ENCODE results near the gene MSH2. TPM values are rescaled to one million over a fixed set of nuclear protein-coding genes. Genes with fewer than 3 reads are reported as not detected.
A peak's percentile ranks its signal among the peaks of the same experiment; 100 is the strongest.
"Not testable (repeated sequence)": the region's sequence is repeated elsewhere in the genome, so short reads cannot be mapped to it uniquely, and the experiment has no call there.

The MSH2 gene
- total and polyA plus RNA-seq, 8 donors = 3.1 to 31.5 (median 7.2) TPM

DNA sequence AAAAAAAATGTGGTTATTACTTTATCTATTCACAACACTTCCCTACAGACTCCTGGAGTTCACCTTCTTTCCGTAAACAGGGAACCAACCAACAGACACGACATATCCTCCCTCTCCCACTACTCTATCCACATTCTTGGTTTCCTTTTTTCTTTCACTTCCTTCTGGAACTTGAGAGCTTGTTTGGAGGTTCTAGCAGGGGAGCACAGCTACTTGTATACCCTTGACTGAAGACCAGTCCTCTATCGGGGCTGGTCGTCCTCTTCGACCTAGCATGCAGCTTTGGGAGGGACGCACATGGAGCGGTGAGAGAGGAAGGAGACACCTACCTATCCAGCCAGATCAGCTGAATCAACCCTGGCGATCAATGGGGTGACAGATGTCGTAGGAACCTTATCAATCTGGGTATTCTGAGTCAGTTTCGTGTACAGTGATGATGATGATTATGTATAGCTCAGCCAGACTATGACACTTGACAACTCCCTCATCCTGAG lies 43.5 kb upstream of the MSH2 start:
- Histone ChIP-seq H3K4me1 (peaks cover 0 to 15% (median 3%) of the 10 kb centered on the region in 4 donors), H3K27ac (no peak overlapping the region), H3K4me3 (no peak overlapping the region), H3K27me3 (no peaks in the 10 kb centered on the region), H3K36me3 (no peaks in the 10 kb centered on the region), H3K9me3 (no peaks in the 10 kb centered on the region)
- intact Hi-C loops (cut with DNase I; ENCODE audit: low total_unique reads) = no loop called here
- TF ChIP-seq POLR2AphosphoS5 (IDR thresholded peaks at IDR 0.05) = no peak
- TF ChIP-seq POLR2A (IDR thresholded peaks at IDR 0.05) = no peak
- TF ChIP-seq, protein P1, sequence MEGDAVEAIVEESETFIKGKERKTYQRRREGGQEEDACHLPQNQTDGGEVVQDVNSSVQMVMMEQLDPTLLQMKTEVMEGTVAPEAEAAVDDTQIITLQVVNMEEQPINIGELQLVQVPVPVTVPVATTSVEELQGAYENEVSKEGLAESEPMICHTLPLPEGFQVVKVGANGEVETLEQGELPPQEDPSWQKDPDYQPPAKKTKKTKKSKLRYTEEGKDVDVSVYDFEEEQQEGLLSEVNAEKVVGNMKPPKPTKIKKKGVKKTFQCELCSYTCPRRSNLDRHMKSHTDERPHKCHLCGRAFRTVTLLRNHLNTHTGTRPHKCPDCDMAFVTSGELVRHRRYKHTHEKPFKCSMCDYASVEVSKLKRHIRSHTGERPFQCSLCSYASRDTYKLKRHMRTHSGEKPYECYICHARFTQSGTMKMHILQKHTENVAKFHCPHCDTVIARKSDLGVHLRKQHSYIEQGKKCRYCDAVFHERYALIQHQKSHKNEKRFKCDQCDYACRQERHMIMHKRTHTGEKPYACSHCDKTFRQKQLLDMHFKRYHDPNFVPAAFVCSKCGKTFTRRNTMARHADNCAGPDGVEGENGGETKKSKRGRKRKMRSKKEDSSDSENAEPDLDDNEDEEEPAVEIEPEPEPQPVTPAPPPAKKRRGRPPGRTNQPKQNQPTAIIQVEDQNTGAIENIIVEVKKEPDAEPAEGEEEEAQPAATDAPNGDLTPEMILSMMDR (IDR thresholded peaks at IDR 0.05) = no peak
- TF ChIP-seq EP300 (IDR thresholded peaks at IDR 0.05) = no peak
- DNase-seq = no peak
- 82 to 90% (median 89%) methylated on average over 10 of the region's 10 CpGs for WGBS, 5 donors

DNA sequence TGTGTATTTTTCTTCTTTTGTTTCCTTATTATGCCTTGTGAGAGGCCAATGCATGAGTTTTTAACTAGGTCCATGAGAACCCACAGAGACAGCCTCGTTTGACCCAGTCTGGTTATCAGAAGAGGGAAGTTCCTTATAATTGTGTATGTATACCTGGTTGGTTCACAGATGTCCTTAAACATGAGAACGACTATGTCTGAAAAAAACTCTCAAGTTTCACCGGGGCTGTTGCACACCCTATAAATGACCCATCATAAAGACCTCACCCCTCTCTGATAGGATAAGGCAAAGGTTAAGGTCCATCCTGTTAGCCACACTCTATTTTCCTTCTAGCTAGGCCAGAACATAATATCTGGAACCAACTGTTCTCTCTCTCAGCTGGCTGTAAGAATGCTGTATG lies 42.7 kb upstream of the MSH2 start:
- WGBS, 5 donors = 25 to 52% (median 45%) methylated on average over 3 of the region's 3 CpGs
- intact Hi-C loops (cut with DNase I; ENCODE audit: low total_unique reads) = no loop called here

DNA sequence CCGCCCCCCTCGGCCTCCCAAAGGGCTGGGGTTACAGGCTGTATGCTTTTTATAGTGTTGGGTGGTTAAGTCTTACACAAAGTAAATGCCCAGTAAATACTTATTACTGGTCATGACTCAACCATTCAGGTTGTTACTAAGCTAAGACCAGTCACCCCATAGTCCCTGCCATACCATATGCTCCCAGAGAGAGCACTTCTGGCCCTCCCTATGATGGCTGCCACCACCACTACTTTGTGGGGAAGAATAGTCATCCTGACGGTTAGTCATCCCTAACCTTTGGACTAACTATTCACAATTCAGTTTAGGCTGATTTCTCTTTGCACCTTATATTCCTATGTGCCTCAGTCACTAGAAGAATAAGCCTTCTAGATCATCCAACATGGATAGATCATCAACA lies 42.0 kb upstream of the MSH2 start:
- no peak for TF ChIP-seq EP300 (IDR thresholded peaks at IDR 0.05)
- TF ChIP-seq, protein P1 (IDR thresholded peaks at IDR 0.05) = no peak
- no peak for TF ChIP-seq POLR2A (IDR thresholded peaks at IDR 0.05)
- no peak for TF ChIP-seq POLR2AphosphoS5 (IDR thresholded peaks at IDR 0.05)
- no peak for DNase-seq
- no peaks in the 10 kb centered on the region for H3K36me3 ChIP-seq
- H3K9me3 ChIP-seq = no peaks in the 10 kb centered on the region
- H3K4me3 ChIP-seq = no peak overlapping the region
- H3K27ac ChIP-seq = peak overlapping the region in 1 of 5 donors; percentile 17
- intact Hi-C loops (cut with DNase I; ENCODE audit: low total_unique reads) = no loop called here
- H3K4me1 ChIP-seq = peaks cover 0 to 14% (median 3%) of the 10 kb centered on the region in 4 donors
- WGBS, 5 donors = 74 to 87% (median 83%) methylated on average over 3 of the region's 3 CpGs
- no peaks in the 10 kb centered on the region for H3K27me3 ChIP-seq

More for the DNA sequence above, 42.7 kb upstream of the MSH2 start:
- TF ChIP-seq, protein P1 (IDR thresholded peaks at IDR 0.05) = no peak
- TF ChIP-seq EP300 (IDR thresholded peaks at IDR 0.05) (no peak), POLR2AphosphoS5 (IDR thresholded peaks at IDR 0.05) (no peak), POLR2A (IDR thresholded peaks at IDR 0.05) (no peak)
- H3K4me1 ChIP-seq = peaks cover 0 to 14% (median 3%) of the 10 kb centered on the region in 4 donors
- H3K27me3 ChIP-seq = no peaks in the 10 kb centered on the region
- no peaks in the 10 kb centered on the region for H3K36me3 ChIP-seq
- H3K27ac ChIP-seq = peak overlapping the region in 1 of 5 donors; percentile 17
- no peak overlapping the region for H3K4me3 ChIP-seq
- H3K9me3 ChIP-seq = no peaks in the 10 kb centered on the region
- DNase-seq = no peak

DNA sequence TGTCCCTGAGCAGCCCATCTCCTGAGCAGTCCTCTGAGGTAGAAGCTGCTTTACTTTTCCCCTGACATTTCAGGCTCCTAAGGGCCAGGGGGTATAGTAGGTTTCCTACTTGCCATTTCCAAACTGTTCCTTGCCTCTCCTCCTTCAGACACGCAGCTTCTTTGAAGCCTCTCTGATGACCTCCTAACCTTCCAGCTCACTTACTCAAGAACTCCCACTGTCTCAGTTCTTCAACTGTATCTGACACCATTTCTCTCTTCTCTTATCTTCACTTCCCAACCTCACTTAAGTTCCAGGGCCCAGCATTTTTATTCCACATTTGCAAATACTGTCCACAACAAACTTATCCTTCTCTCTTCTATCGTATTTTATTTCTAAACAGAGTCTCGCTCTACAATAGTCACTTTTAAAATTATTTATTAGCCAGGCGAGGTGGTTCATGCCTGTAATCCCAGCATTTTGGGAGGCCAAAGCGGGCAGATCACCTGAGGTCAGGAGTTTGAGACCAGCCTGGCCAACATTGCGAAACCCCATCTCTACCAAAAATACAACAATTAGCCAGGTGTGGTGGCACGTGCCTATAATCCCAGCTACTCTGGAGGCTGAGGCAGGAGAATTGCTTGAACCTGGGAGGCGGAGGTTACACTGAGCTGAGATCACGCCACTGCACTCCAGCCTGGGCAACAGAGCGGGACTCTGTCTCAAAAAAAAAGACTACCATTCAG lies 41.3 kb upstream of the MSH2 start:
- 91 to 96% (median 94%) methylated on average over 10 of the region's 10 CpGs for WGBS, 5 donors
- H3K27me3 ChIP-seq; DNase-seq; H3K36me3 ChIP-seq; H3K4me3 ChIP-seq; H3K27ac ChIP-seq; intact Hi-C loops (cut with DNase I; ENCODE audit: low total_unique reads); H3K9me3 ChIP-seq: not testable (repeated sequence)
- peaks cover 0 to 11% (median 3%) of the 10 kb centered on the region in 4 donors for H3K4me1 ChIP-seq

DNA sequence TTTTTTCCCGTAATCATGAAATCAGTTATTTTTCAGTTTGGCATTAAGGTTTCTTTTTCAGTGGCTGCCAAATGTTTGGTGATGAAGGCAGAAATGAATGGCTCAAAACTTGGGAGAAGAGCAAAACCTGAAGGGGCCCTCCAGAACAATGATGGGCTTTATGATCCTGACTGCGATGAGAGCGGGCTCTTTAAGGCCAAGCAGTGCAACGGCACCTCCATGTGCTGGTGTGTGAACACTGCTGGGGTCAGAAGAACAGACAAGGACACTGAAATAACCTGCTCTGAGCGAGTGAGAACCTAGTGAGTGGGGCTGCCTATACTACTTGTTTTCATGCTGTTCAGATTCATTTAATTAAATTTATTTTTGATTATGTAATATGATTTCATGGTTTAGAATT lies 29.2 kb upstream of the MSH2 start:
- Histone ChIP-seq H3K27ac (no peak overlapping the region), H3K4me3 (no peak overlapping the region), H3K36me3 (peaks cover 4 to 37% (median 17%) of the 10 kb centered on the region in 4 donors), H3K27me3 (peaks cover 0 to 22% (median 16%) of the 10 kb centered on the region in 3 donors), H3K4me1 (peaks cover 7 to 24% (median 18%) of the 10 kb centered on the region in 4 donors), H3K9me3 (no peaks in the 10 kb centered on the region)
- DNase-seq = peak; percentile 40 to 78
- TF ChIP-seq, protein P1 (IDR thresholded peaks at IDR 0.05) = no peak
- TF ChIP-seq EP300 (IDR thresholded peaks at IDR 0.05) = no peak
- no peak for TF ChIP-seq POLR2AphosphoS5 (IDR thresholded peaks at IDR 0.05)
- no peak for TF ChIP-seq POLR2A (IDR thresholded peaks at IDR 0.05)
- 31 to 49% (median 43%) methylated on average over 5 of the region's 5 CpGs for WGBS, 5 donors
- intact Hi-C loops (cut with DNase I; ENCODE audit: low total_unique reads) = no loop called here
